ENCODE measurements around the gene PRTN3.

Gene PRTN3

DNA sequence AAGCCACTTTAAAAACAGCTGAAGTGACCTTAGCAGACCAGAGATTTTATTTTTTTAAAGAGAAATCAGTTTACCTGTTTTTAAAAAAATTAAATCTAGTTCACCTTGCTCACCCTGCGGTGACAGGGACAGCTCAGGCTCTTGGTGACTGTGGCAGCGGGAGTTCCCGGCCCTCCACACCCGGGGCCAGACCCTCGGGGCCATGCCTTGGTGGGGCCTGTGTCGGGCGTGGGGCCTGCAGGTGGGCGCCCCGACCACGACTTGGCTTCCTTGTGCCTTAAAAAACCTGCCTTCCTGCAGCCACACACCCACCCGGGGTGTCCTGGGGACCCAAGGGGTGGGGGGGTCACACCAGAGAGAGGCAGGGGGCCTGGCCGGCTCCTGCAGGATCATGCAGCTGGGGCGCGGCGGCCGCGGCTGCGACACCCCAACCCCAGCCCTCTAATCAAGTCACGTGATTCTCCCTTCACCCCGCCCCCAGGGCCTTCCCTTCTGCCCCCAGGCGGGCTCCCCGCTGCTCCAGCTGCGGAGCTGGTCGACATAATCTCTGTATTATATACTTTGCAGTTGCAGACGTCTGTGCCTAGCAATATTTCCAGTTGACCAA, 29.8 kb upstream of the PRTN3 start:
- peaks cover 58% of the 10 kb centered on the region for H3K36me3 ChIP-seq (ENCODE audit: low read depth)
- H3K4me1 ChIP-seq (ENCODE audit: insufficient read depth, poor library complexity, severe bottlenecking): no peaks in the 10 kb centered on the region
- H3K4me3 ChIP-seq (ENCODE audit: severe bottlenecking): no peak overlapping the region
- H3K27ac ChIP-seq (ENCODE audit: poor library complexity, severe bottlenecking): no peak overlapping the region
- no peaks in the 10 kb centered on the region for H3K27me3 ChIP-seq (ENCODE audit: insufficient read depth, poor library complexity, severe bottlenecking)
- TF ChIP-seq, protein P1, sequence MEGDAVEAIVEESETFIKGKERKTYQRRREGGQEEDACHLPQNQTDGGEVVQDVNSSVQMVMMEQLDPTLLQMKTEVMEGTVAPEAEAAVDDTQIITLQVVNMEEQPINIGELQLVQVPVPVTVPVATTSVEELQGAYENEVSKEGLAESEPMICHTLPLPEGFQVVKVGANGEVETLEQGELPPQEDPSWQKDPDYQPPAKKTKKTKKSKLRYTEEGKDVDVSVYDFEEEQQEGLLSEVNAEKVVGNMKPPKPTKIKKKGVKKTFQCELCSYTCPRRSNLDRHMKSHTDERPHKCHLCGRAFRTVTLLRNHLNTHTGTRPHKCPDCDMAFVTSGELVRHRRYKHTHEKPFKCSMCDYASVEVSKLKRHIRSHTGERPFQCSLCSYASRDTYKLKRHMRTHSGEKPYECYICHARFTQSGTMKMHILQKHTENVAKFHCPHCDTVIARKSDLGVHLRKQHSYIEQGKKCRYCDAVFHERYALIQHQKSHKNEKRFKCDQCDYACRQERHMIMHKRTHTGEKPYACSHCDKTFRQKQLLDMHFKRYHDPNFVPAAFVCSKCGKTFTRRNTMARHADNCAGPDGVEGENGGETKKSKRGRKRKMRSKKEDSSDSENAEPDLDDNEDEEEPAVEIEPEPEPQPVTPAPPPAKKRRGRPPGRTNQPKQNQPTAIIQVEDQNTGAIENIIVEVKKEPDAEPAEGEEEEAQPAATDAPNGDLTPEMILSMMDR (IDR thresholded peaks at IDR 0.05; ENCODE audit: poor library complexity, severe bottlenecking): no peak
- H3K9me3 ChIP-seq (ENCODE audit: severe bottlenecking): no peaks in the 10 kb centered on the region
- ATAC-seq (ENCODE audit: low read depth) (no peak), DNase-seq (ENCODE audit: low spot score) (no peak)

DNA sequence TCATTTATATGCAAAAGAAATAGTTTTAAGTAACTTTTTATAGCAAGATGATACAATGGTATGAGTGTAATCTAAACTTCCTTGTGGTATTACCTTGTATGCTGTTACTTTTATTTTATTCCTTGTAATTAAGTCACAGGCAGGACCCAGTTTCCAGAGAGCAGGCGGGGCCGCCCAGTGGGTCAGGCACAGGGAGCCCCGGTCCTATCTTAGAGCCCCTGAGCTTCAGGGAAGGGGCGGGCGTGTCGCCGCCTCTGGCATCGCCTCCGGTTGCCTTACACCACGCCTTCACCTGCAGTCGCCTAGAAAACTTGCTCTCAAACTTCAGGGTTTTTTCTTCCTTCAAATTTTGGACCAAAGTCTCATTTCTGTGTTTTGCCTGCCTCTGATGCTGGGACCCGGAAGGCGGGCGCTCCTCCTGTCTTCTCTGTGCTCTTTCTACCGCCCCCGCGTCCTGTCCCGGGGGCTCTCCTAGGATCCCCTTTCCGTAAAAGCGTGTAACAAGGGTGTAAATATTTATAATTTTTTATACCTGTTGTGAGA, 29.2 kb upstream of the PRTN3 start:
- ATAC-seq (ENCODE audit: low read depth): no peak
- Histone ChIP-seq H3K9me3 (ENCODE audit: severe bottlenecking) (no peaks in the 10 kb centered on the region), H3K4me3 (ENCODE audit: severe bottlenecking) (no peak overlapping the region), H3K27ac (ENCODE audit: poor library complexity, severe bottlenecking) (no peak overlapping the region), H3K36me3 (ENCODE audit: low read depth) (peaks cover 53% of the 10 kb centered on the region), H3K4me1 (ENCODE audit: insufficient read depth, poor library complexity, severe bottlenecking) (no peaks in the 10 kb centered on the region), H3K27me3 (ENCODE audit: insufficient read depth, poor library complexity, severe bottlenecking) (no peaks in the 10 kb centered on the region)
- no peak for DNase-seq (ENCODE audit: low spot score)
- TF ChIP-seq, protein P1 (IDR thresholded peaks at IDR 0.05; ENCODE audit: poor library complexity, severe bottlenecking): no peak

DNA sequence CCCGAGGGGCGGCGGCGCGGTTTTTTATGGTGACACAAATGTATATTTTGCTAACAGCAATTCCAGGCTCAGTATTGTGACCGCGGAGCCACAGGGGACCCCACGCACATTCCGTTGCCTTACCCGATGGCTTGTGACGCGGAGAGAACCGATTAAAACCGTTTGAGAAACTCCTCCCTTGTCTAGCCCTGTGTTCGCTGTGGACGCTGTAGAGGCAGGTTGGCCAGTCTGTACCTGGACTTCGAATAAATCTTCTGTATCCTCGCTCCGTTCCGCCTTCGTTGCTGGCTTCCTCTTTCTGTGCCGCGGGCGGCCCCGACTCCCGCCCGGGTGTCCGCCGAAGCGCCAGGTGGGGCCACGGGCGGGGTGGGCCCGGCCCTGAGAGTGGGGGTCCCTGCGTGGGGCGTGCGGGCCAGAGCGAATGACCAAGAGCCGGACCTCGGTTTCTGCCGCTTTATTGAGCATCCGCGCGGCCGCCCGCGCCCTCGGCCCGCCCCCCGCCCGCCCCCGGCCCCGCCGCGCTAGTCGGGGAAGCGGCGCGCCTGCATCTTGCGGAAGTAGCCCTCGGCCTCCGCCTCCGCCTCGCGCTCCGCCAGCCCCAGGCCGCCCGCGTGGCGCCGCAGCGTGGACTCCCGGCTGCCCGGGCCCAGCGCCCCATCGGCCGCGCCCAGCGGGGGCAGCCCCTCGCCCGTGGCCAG, 28.6 kb upstream of the PRTN3 start:
- no peak for ATAC-seq (ENCODE audit: low read depth)
- Histone ChIP-seq H3K27me3 (ENCODE audit: insufficient read depth, poor library complexity, severe bottlenecking) (no peaks in the 10 kb centered on the region), H3K9me3 (ENCODE audit: severe bottlenecking) (no peaks in the 10 kb centered on the region), H3K4me3 (ENCODE audit: severe bottlenecking) (no peak overlapping the region), H3K4me1 (ENCODE audit: insufficient read depth, poor library complexity, severe bottlenecking) (no peaks in the 10 kb centered on the region), H3K27ac (ENCODE audit: poor library complexity, severe bottlenecking) (no peak overlapping the region), H3K36me3 (ENCODE audit: low read depth) (peaks cover 47% of the 10 kb centered on the region)
- DNase-seq (ENCODE audit: low spot score): no peak
- TF ChIP-seq, protein P1 (IDR thresholded peaks at IDR 0.05; ENCODE audit: poor library complexity, severe bottlenecking): no peak

DNA sequence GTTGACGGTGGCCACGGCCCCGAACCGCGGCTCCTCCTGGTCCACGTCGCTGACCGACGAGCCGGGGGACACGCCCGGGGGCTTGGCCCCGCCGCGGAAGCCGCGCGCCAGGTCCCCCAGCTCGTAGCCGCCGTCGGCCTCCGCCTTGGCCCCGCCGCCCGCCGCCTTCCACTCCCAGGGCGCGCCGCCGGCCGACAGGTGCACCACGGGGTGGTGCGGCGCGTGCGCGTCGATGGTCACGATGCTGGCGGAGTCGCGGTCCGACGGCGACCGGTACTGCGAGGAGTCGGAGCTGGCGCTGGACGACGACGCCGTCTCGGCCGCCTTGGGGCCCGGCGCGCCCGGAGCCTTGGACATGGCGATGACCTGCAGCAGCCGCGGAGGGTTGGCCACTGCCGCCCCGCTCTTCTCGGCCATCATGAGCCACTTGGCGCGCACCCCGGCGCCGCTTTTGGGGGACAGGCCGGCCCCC, 28.0 kb upstream of the PRTN3 start:
- Histone ChIP-seq H3K4me1 (ENCODE audit: insufficient read depth, poor library complexity, severe bottlenecking) (no peaks in the 10 kb centered on the region), H3K27ac (ENCODE audit: poor library complexity, severe bottlenecking) (no peak overlapping the region), H3K9me3 (ENCODE audit: severe bottlenecking) (no peaks in the 10 kb centered on the region), H3K27me3 (ENCODE audit: insufficient read depth, poor library complexity, severe bottlenecking) (no peaks in the 10 kb centered on the region), H3K36me3 (ENCODE audit: low read depth) (peaks cover 41% of the 10 kb centered on the region), H3K4me3 (ENCODE audit: severe bottlenecking) (no peak overlapping the region)
- TF ChIP-seq, protein P1 (IDR thresholded peaks at IDR 0.05; ENCODE audit: poor library complexity, severe bottlenecking): no peak
- ATAC-seq (ENCODE audit: low read depth): no peak
- DNase-seq (ENCODE audit: low spot score): no peak

Data from RWPE2 (cell line).